PC-9 (cell line): ENCODE data around the gene PLPP1.

Experiments
- EZH2 ChIP-seq: fragments of 200-600 bp; sonication (generic); IDR thresholded peaks from 2 replicates; pipeline ENCODE4 v1.8.0; 2017; ENCODE audit warnings: antibody characterized with exemption, low read depth
- TF ChIP-seq, protein P1 (sequence below): fragments of 200-600 bp; sonication (generic); conservative IDR thresholded peaks from 2 replicates; pipeline ENCODE4 v1.6.1; 2017; ENCODE audit warnings: mixed run types, antibody characterized with exemption, mild to moderate bottlenecking, moderate library complexity

DNA sequence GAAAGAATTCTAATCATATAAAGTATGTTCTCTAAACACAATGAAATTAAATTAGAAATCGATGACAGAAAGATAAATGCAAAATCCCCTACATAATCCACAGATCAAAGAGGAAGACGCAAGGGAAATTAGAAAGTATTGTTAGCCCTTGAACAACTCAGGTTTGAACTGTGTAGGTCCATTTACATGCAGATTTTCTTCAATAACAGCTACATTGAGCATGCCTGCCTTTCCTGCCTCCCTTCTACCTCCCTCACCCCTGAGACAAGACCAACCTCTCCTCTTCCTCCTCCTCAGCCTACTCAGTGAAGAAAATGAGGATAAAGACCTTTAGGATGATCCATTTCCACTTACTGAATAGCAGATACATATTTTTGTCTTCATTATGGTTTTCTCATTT lies 75.2 kb downstream of the PLPP1 start:
- TF ChIP-seq, protein P1, sequence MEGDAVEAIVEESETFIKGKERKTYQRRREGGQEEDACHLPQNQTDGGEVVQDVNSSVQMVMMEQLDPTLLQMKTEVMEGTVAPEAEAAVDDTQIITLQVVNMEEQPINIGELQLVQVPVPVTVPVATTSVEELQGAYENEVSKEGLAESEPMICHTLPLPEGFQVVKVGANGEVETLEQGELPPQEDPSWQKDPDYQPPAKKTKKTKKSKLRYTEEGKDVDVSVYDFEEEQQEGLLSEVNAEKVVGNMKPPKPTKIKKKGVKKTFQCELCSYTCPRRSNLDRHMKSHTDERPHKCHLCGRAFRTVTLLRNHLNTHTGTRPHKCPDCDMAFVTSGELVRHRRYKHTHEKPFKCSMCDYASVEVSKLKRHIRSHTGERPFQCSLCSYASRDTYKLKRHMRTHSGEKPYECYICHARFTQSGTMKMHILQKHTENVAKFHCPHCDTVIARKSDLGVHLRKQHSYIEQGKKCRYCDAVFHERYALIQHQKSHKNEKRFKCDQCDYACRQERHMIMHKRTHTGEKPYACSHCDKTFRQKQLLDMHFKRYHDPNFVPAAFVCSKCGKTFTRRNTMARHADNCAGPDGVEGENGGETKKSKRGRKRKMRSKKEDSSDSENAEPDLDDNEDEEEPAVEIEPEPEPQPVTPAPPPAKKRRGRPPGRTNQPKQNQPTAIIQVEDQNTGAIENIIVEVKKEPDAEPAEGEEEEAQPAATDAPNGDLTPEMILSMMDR = no peak
- no peak for TF ChIP-seq EZH2
